ENCODE data around the gene MT1M.

- TF ChIP-seq CTCF (IDR thresholded peaks at IDR 0.05 in 8 of 11, conservative IDR thresholded peaks at IDR 0.05 in 3 of 11) (no peak), POLR2AphosphoS5 (IDR thresholded peaks at IDR 0.05) (no peak), POLR2A (IDR thresholded peaks at IDR 0.05) (no peak)
Observed at GRCh38 chr16:56604966-56605365, 27.5 kb upstream of the MT1M start.
